Body of pancreas (tissue), 4 donors: ENCODE measurements around the gene XPO6.

Source experiments
- POLR2A ChIP-seq, 3 donors: fragments of 450-650 bp; IDR thresholded peaks; one replicate each; pipeline ENCODE4 v1.6.1; 2016; ENCODE audit warnings: antibody characterized with exemption in 3 of 3, mild to moderate bottlenecking in 2 of 3
- TF ChIP-seq, protein P1 (sequence below), 7 experiments: fragments of 450-650 bp in 4 of 7; fragments of 200-600 bp in 3 of 7; sonication (generic) in 3 of 7; IDR thresholded peaks; one replicate each; pipeline ENCODE4 v1.5.1; 2016 to 2019; ENCODE audit warnings: antibody characterized with exemption in 7 of 7

DNA sequence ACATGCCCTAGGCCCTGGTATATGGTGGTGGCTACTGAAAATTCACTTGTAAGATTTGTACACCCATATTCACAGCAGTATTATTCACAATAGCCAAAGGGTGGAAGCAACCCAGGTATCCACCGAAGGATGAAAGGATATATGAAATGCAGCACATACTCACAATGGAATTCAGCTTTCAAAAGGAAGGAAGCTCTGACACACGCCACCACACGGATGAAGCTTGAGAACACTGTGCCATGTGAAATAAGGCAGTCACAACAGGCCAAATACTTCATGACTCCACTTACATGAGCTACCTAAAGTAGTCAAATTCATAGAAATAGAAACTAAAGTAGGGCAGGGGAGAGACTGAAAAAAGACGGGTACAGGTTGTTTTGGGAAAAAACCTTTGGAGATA, 2.9 kb downstream of the XPO6 start:
- TF ChIP-seq, protein P1, sequence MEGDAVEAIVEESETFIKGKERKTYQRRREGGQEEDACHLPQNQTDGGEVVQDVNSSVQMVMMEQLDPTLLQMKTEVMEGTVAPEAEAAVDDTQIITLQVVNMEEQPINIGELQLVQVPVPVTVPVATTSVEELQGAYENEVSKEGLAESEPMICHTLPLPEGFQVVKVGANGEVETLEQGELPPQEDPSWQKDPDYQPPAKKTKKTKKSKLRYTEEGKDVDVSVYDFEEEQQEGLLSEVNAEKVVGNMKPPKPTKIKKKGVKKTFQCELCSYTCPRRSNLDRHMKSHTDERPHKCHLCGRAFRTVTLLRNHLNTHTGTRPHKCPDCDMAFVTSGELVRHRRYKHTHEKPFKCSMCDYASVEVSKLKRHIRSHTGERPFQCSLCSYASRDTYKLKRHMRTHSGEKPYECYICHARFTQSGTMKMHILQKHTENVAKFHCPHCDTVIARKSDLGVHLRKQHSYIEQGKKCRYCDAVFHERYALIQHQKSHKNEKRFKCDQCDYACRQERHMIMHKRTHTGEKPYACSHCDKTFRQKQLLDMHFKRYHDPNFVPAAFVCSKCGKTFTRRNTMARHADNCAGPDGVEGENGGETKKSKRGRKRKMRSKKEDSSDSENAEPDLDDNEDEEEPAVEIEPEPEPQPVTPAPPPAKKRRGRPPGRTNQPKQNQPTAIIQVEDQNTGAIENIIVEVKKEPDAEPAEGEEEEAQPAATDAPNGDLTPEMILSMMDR (IDR thresholded peaks at IDR 0.05) = no peak
- no peak for TF ChIP-seq POLR2A (IDR thresholded peaks at IDR 0.05)
